BLaER1 treated with 17β-estradiol and CSF1 and Interleukin-3, amounts not matched to agents 10 nM and 100 nM (cell line): Measurements from ENCODE around the gene TNFRSF1B.

Experiments used
- H3K27ac ChIP-seq, 11 experiments: shearing (Covaris generic); formaldehyde crosslinking; 2 replicates each; pipeline ENCODE4 v1.8.1; 2022
- H3K27me3 ChIP-seq, 11 experiments: shearing (Covaris generic); formaldehyde crosslinking; 2 replicates each; pipeline ENCODE4 v1.8.1; 2022
- H3K36me3 ChIP-seq, 11 experiments: shearing (Covaris generic); formaldehyde crosslinking; 2 replicates each; pipeline ENCODE4 v1.8.1; 2022
- H3K4me1 ChIP-seq, 10 experiments: shearing (Covaris generic); formaldehyde crosslinking; 2 replicates each; pipeline ENCODE4 v1.8.1; 2022
- H3K4me2 ChIP-seq, 11 experiments: shearing (Covaris generic); formaldehyde crosslinking; 2 replicates each; pipeline ENCODE4 v1.8.1; 2022
- H3K4me3 ChIP-seq, 10 experiments: shearing (Covaris generic); formaldehyde crosslinking; 2 replicates each; pipeline ENCODE4 v1.8.1; 2022
- H3K9ac ChIP-seq, 11 experiments: shearing (Covaris generic); formaldehyde crosslinking; 2 replicates each; pipeline ENCODE4 v1.8.1; 2022
- H3K9me3 ChIP-seq, 11 experiments: shearing (Covaris generic); formaldehyde crosslinking; replicated peaks in 1 of 11; 2 replicates each; pipeline ENCODE4 v1.8.1; 2022
- H4K20me1 ChIP-seq, 11 experiments: shearing (Covaris generic); formaldehyde crosslinking; 2 replicates each; pipeline ENCODE4 v1.8.1; 2022
- Cebpa-rat ChIP-seq, 11 experiments: shearing (Covaris generic); IDR thresholded peaks; 2 replicates each; pipeline ENCODE4 v1.8.1; 2022

The TNFRSF1B gene

DNA sequence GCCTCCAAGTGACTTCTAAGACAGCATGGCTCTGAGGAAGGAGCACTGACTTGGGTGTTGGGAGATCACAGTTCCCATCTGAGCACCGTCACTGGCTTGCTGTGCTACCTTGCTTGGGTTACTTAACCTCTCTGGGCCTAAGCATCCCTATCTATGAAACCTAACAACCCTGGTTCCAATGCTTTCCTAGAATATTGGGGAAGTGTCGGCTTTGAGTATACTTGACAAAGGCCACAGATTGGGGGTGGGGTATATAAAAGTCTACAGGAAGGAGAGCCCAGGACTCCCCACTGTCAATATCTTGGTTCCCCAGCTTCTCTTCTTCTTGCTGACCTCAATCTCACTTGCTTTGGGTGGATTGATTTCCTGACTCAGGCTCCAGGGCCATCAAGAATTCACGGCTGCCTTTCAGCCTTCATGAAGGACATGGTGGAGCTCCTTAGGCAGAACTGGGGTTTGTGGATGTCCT lies 6.3 kb downstream of the TNFRSF1B start:
- Histone ChIP-seq H3K9me3 (no peaks in the 10 kb centered on the region), H3K4me1 (peaks cover 81 to 100% (median 89%) of the 10 kb centered on the region in 10 experiments), H3K9ac (peak overlapping the region in 8 of 11 experiments; percentile 18 to 99 (median 40); a peak in 13 of 22 replicates), H4K20me1 (peaks cover 8 to 100% (median 76%) of the 10 kb centered on the region in 11 experiments; a peak in 21 of 22 replicates), H3K4me2 (peak overlapping the region; percentile 67 to 100 (median 86)), H3K36me3 (peaks cover 0 to 99% (median 0%) of the 10 kb centered on the region in 11 experiments; a peak in 10 of 22 replicates), H3K27ac (peak overlapping the region in 9 of 11 experiments; percentile 19 to 69 (median 45); a peak in 17 of 22 replicates), H3K4me3 (peak overlapping the region in 5 of 10 experiments; percentile 4 to 100 (median 91); a peak in 7 of 20 replicates), H3K27me3 (no peaks in the 10 kb centered on the region)
- no peak for TF ChIP-seq Cebpa-rat (IDR thresholded peaks at IDR 0.05)

DNA sequence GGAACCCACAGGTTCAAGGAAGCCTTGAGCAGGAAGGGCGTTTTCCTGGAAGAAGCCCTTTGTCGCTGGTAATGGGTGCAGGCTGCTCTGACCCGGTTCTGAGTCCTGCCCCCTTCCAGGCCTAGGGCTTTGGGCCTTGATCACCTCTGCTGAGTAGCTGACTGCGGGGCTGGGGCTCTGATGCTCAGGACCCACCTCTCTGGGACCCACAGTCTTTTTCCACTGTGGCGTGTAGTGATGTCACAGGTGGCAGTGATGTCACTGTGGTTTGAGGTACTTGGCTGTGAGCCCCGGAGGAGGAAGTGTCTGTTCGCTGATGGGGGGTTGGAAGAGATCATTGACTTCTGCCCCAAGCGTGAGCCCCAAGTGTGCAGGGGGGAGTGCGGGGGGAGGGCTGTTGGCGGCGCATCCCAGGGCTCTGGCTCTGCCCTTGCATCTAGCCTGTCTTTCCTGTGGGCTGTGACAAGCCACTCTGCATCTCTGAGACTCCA lies 6.9 kb downstream of the TNFRSF1B start:
- no peaks in the 10 kb centered on the region for H3K27me3 ChIP-seq
- peak overlapping the region in 9 of 11 experiments; percentile 19 to 69 (median 45); a peak in 17 of 22 replicates for H3K27ac ChIP-seq
- H3K4me3 ChIP-seq, result peak overlapping the region in 5 of 10 experiments; percentile 4 to 100 (median 91); a peak in 7 of 20 replicates
- TF ChIP-seq Cebpa-rat (IDR thresholded peaks at IDR 0.05), result no peak
- peaks cover 81 to 100% (median 94%) of the 10 kb centered on the region in 10 experiments for H3K4me1 ChIP-seq
- H3K9ac ChIP-seq, result peak overlapping the region in 7 of 11 experiments; percentile 18 to 99 (median 45); a peak in 12 of 22 replicates
- peaks cover 0 to 99% (median 0%) of the 10 kb centered on the region in 11 experiments; a peak in 10 of 22 replicates for H3K36me3 ChIP-seq
- H3K9me3 ChIP-seq, result no peaks in the 10 kb centered on the region
- H3K4me2 ChIP-seq, result peak overlapping the region; percentile 67 to 100 (median 86)
- H4K20me1 ChIP-seq, result peaks cover 8 to 100% (median 70%) of the 10 kb centered on the region in 11 experiments; a peak in 21 of 22 replicates

DNA sequence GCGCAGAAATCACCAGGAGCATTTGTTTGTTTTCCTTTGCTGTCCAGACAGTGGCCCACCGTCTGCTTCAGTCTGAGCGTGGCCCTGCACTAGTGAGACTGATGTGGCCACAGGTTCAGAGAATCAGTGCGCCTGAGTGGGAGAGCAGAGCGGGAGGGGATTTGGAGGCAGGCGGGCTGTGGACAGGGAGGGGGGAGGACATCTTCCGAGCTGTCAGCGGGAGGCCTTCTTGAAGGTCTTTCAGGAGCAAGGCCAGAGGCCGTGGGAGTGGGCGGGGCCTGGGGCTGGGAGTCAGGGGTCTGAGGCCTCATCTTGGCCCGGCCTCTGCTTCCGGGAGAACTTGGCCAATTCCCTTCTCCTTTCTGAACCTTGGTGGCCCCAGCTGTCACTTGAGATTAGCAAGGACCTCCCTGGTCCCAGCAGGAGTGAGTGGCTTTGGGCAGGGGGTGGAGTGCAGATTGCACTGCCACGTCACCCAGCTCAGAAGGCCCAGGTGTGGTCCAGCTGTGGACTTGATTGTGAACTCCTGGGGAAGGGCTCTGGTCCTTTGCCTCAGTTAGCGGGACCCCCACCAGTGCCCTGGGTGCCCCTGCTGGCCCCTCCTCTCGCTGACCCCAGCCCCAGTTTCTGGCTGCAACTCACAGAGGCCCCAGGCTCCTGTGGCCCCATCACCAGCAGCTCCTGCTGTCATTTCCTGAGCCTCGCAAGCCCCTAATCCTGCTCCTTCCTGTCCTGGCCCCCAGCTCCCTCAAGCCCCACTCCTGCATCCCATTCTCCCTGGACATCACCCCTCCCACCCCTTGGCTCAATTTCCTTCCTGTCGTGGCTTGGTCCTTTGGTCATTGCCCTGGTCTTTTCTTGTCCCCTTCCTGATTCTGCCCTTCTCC lies 8.4 kb downstream of the TNFRSF1B start:
- TF ChIP-seq Cebpa-rat (IDR thresholded peaks at IDR 0.05), result no peak
- Histone ChIP-seq H3K36me3 (peaks cover 0 to 99% (median 0%) of the 10 kb centered on the region in 11 experiments; a peak in 8 of 22 replicates), H3K27ac (peak overlapping the region; percentile 2 to 47 (median 36); a peak in 17 of 22 replicates), H3K9ac (peak overlapping the region; percentile 6 to 74 (median 21); a peak in 11 of 22 replicates), H3K4me3 (peak overlapping the region in 3 of 10 experiments; percentile 25 to 32 (median 31); a peak in 5 of 20 replicates), H3K27me3 (no peaks in the 10 kb centered on the region), H4K20me1 (peaks cover 17 to 100% (median 55%) of the 10 kb centered on the region in 11 experiments; a peak in 21 of 22 replicates), H3K4me2 (peak overlapping the region; percentile 67 to 100 (median 86)), H3K4me1 (peaks cover 81 to 100% (median 97%) of the 10 kb centered on the region in 10 experiments), H3K9me3 (no peaks in the 10 kb centered on the region)

DNA sequence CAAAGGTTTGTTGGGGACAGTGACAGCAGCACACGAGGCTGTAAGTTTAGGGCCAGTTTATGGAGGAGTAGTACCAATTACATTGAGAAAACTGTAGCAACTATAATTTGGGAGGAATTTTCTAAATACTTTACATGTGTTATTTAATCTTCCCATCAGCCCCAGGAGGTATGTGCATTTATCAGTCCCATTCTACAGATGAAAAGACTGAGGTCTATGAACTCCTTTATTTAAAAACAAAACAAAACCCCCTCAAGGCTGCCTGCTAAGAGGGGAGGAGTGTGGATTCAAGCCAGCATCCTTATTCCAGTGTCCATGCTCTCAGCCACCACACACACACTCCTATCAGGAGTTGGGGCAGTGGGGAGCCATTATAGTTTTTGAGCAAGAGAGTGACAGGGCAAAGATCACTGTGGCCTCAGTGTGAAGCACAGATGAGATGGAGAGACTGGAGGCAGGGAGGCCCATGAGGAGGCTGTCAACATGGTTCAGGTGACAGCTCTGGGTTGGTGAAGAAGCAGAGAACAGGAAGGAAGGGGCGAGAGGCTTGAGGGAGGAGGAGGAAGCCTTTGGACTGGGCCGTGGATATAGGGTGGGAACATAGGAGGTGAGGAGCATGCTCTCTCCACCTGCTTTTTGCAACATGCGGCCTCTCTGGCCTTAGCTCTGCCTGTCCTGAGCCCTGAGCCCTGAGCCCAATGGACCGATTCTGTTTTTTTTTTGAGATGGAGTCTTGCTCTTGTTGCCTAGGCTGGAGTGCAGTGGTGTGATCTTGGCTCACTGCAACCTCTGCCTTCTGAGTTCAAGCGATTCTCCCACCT lies 9.7 kb downstream of the TNFRSF1B start:
- peaks cover 89 to 100% (median 100%) of the 10 kb centered on the region in 10 experiments for H3K4me1 ChIP-seq

DNA sequence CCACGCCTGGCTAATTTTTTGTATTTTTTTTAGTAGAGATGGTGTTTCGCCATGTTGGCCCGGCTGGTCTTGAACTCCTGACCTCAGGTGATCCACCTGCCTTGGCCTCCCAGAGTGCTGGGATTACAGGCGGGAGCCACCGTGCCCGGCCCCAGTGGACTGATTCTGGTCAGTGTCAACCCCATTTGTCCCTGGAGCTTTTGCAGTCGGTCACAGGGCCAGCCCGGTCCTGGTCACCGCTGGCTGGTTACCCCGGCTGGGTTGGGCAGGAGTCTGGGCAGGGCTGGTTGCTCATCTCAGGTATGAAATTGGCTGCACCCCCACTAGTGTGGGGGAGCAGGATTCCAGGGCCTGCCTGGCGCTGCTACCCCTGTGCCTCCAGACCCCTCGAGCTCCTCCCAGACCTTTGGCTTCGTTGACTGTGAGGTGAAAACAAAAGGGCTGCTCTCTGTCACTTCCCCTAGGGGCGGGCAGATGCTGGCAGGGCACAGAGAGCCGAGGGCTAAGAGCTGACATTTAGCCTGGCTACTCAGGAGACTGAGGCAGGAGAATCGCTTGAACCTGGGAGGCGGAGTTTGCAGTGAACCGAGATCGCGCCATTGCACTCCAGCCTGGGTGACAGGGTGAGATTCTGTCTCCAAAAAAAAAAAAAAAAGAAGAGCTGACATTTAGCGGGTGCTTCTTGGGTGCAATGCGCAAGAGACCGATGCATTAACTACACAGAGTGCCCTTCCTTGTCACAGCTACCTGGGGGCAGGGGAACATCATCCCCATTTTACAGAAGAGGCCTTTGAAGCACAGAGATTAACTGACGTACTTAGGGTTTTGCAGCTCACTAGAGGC lies 10.6 kb downstream of the TNFRSF1B start:
- peak overlapping the region in 4 of 10 experiments; percentile 29 to 48 (median 41); a peak in 4 of 20 replicates for H3K4me3 ChIP-seq
- no peaks in the 10 kb centered on the region for H3K27me3 ChIP-seq
- H3K9me3 ChIP-seq, result no peaks in the 10 kb centered on the region
- H3K4me2 ChIP-seq, result peak overlapping the region; percentile 88 to 100 (median 96)
- no peak for TF ChIP-seq Cebpa-rat (IDR thresholded peaks at IDR 0.05)
- H4K20me1 ChIP-seq, result peaks cover 13 to 100% (median 34%) of the 10 kb centered on the region in 11 experiments; a peak in 20 of 22 replicates
- peaks cover 0 to 99% (median 0%) of the 10 kb centered on the region in 11 experiments; a peak in 8 of 22 replicates for H3K36me3 ChIP-seq
- H3K27ac ChIP-seq, result peak overlapping the region in 10 of 11 experiments; percentile 68 to 81 (median 78); a peak in 18 of 22 replicates
- H3K4me1 ChIP-seq, result peaks cover 82 to 100% (median 100%) of the 10 kb centered on the region in 10 experiments
- peak overlapping the region in 8 of 11 experiments; percentile 61 to 76 (median 68); a peak in 12 of 22 replicates for H3K9ac ChIP-seq

More for the DNA sequence above, 9.7 kb downstream of the TNFRSF1B start:
- TF ChIP-seq Cebpa-rat (IDR thresholded peaks at IDR 0.05), result no peak
- peak overlapping the region in 5 of 11 experiments; percentile 2 to 81 (median 80); a peak in 5 of 22 replicates for H3K27ac ChIP-seq
- H3K4me2 ChIP-seq, result peak overlapping the region; percentile 76 to 100 (median 93); a peak in 17 of 22 replicates
- H3K36me3 ChIP-seq, result peaks cover 0 to 99% (median 0%) of the 10 kb centered on the region in 11 experiments; a peak in 8 of 22 replicates
- no peaks in the 10 kb centered on the region for H3K9me3 ChIP-seq
- H3K9ac ChIP-seq, result peak overlapping the region in 3 of 11 experiments; percentile 7 to 76 (median 71); a peak in 7 of 22 replicates
- H3K4me3 ChIP-seq, result peak overlapping the region in 2 of 10 experiments; percentile 6 to 48; a peak in 2 of 20 replicates
- peaks cover 17 to 100% (median 42%) of the 10 kb centered on the region in 11 experiments; a peak in 20 of 22 replicates for H4K20me1 ChIP-seq
- no peaks in the 10 kb centered on the region for H3K27me3 ChIP-seq

DNA sequence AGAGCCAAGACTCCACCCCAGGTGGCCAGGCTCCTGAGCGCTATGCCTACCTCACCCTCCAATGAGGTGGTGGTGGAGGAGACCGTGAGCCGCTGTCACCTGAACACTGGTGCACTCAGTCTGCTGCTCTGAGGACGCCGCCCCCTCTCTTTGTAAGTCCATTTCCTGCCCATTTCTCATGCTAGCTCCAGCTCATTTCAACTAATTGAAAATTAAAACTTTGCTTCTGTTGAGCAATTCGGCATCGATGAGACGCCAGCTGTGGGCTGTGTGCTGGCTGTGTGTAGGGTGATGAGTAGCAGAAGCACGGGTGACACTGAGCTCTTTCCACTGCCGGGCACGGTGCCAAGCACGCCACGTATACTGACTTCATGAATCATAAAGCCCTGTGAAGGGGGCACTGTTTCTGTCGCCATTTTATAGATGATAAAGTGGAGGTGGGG lies 11.2 kb downstream of the TNFRSF1B start:
- Histone ChIP-seq H3K4me1 (peaks cover 76 to 100% (median 100%) of the 10 kb centered on the region in 10 experiments), H3K27me3 (no peaks in the 10 kb centered on the region), H3K4me3 (peak overlapping the region in 5 of 10 experiments; percentile 29 to 58 (median 37); a peak in 10 of 20 replicates), H3K27ac (peak overlapping the region; percentile 68 to 81 (median 77); a peak in 21 of 22 replicates), H3K36me3 (peaks cover 0 to 99% (median 0%) of the 10 kb centered on the region in 11 experiments; a peak in 8 of 22 replicates), H3K9ac (peak overlapping the region; percentile 61 to 76 (median 69); a peak in 20 of 22 replicates), H3K4me2 (peak overlapping the region; percentile 88 to 100 (median 96)), H4K20me1 (peaks cover 13 to 100% (median 27%) of the 10 kb centered on the region in 11 experiments; a peak in 20 of 22 replicates), H3K9me3 (no peaks in the 10 kb centered on the region)
- TF ChIP-seq Cebpa-rat (IDR thresholded peaks at IDR 0.05), result peak in 2 of 11 experiments; percentile 39 to 56; a peak in 2 of 22 replicates

DNA sequence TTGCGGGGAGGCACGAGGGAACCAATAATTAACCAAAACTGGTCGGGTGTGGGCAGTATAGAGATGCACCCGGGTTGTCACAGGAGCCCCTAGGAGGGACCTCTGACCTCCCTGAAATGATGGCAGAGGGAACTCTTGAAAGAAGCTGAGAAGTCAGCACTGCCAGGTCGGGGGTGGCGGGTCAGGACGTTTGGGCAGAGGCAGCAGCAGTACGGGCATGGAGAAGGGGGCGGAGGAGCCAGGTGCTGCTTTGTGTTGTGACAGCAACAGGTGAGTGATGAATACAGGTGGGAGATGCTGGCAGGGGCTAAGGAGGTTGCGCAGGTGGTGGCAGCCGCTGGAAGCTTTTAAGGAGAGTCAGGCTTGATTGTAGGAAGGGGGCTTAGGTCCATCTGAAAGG lies 11.7 kb downstream of the TNFRSF1B start:
- H3K27ac ChIP-seq, result peak overlapping the region; percentile 68 to 81 (median 77)
- peak overlapping the region; percentile 61 to 76 (median 69) for H3K9ac ChIP-seq
- peak overlapping the region; percentile 88 to 100 (median 96) for H3K4me2 ChIP-seq
- no peaks in the 10 kb centered on the region for H3K27me3 ChIP-seq
- H3K9me3 ChIP-seq, result no peaks in the 10 kb centered on the region
- peaks cover 8 to 98% (median 25%) of the 10 kb centered on the region in 11 experiments; a peak in 20 of 22 replicates for H4K20me1 ChIP-seq
- TF ChIP-seq Cebpa-rat (IDR thresholded peaks at IDR 0.05), result no peak
- peaks cover 71 to 99% (median 98%) of the 10 kb centered on the region in 10 experiments for H3K4me1 ChIP-seq
- peaks cover 0 to 96% (median 0%) of the 10 kb centered on the region in 11 experiments; a peak in 8 of 22 replicates for H3K36me3 ChIP-seq
- H3K4me3 ChIP-seq, result peak overlapping the region; percentile 25 to 58 (median 42); a peak in 16 of 20 replicates
